Measurements from ENCODE around the gene SLC39A13. TPM values are rescaled to one million over a fixed set of nuclear protein-coding genes. Genes with fewer than 3 reads are reported as not detected.

Gene SLC39A13
- total RNA-seq, 2 experiments from 2014 or later = 10.0 to 10.5 TPM

- no peak for ATAC-seq
- H3K9me3 Mint-ChIP-seq = no peaks in the 10 kb centered on the region
- DNase-seq = no peak
- H3K27me3 Mint-ChIP-seq = no peaks in the 10 kb centered on the region
- TF ChIP-seq, protein P1, sequence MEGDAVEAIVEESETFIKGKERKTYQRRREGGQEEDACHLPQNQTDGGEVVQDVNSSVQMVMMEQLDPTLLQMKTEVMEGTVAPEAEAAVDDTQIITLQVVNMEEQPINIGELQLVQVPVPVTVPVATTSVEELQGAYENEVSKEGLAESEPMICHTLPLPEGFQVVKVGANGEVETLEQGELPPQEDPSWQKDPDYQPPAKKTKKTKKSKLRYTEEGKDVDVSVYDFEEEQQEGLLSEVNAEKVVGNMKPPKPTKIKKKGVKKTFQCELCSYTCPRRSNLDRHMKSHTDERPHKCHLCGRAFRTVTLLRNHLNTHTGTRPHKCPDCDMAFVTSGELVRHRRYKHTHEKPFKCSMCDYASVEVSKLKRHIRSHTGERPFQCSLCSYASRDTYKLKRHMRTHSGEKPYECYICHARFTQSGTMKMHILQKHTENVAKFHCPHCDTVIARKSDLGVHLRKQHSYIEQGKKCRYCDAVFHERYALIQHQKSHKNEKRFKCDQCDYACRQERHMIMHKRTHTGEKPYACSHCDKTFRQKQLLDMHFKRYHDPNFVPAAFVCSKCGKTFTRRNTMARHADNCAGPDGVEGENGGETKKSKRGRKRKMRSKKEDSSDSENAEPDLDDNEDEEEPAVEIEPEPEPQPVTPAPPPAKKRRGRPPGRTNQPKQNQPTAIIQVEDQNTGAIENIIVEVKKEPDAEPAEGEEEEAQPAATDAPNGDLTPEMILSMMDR (IDR thresholded peaks at IDR 0.05) = no peak
- H3K4me3 Mint-ChIP-seq = no peak overlapping the region
- ChIA-PET POLR2A (interaction anchor here (2.6 kb wide), 1 partner anchor 10 kb away, joined by 12 read pairs; the partner anchor contains the start of gene PSMC3), CTCF (no interaction called here)
- intact Hi-C loops (cut with micrococcal nuclease) = no loop called here
- H3K36me3 Mint-ChIP-seq (ENCODE audit: low read depth) = no peaks in the 10 kb centered on the region
- no peak overlapping the region for H3K27ac Mint-ChIP-seq
- H3K4me1 Mint-ChIP-seq (ENCODE audit: low read depth) = no peaks in the 10 kb centered on the region
Observed at GRCh38 chr11:47436726-47437125, 28.3 kb downstream of the SLC39A13 start.

GRCh38 chr11:47437218-47437745 is 28.9 kb downstream of the SLC39A13 start:
- POLR2A ChIA-PET = interaction anchor here (2.6 kb wide), 1 partner anchor 11 kb away, joined by 12 read pairs; the partner anchor contains the start of gene PSMC3
- H3K36me3 Mint-ChIP-seq (ENCODE audit: low read depth) = no peaks in the 10 kb centered on the region

DNA sequence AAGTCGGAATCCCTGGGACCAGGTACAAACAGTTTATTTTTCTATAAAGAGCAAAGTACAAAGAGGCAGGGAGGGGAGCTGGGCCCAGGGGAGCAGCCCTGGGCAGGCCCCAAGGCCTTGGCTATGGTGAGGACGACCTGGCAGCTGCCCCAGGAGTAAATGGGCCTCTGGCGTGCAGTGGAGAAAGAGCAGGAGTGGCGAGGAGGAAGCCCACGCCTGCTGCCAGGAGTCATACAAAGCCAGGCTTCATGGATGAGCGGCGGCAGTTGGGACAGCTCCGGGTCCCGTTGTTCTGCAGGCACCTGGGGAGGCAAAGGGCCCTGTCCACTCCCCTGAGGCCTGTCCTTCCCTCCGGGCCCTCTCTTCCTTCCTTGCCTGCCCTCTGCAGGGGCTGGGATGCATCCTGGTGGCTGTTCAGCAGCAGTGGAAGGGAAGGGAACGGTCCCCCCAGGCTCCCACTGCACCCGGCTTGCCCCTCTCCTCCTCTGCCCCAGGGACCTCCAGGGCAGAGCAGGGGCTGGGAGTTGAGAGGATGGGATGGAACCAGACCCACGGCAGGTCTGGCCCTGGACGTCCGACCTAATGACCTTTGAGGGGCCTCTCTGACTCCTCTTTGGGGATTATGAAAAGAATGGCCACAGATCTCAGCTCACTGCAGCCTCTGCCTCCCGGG is 29.5 kb downstream of the SLC39A13 start:
- DNase-seq (no peak), ATAC-seq (no peak)
- ChIA-PET POLR2A (interaction anchor here (2.6 kb wide), 1 partner anchor 11 kb away, joined by 12 read pairs; the partner anchor contains the start of gene PSMC3), CTCF (no interaction called here)
- TF ChIP-seq, protein P1 (IDR thresholded peaks at IDR 0.05) = no peak
- no peak overlapping the region for H3K4me3 Mint-ChIP-seq
- no peaks in the 10 kb centered on the region for H3K4me1 Mint-ChIP-seq (ENCODE audit: low read depth)
- H3K36me3 Mint-ChIP-seq (ENCODE audit: low read depth) = no peaks in the 10 kb centered on the region
- no peaks in the 10 kb centered on the region for H3K27me3 Mint-ChIP-seq
- H3K9me3 Mint-ChIP-seq = no peaks in the 10 kb centered on the region
- intact Hi-C loops (cut with micrococcal nuclease) = no loop called here
- no peak overlapping the region for H3K27ac Mint-ChIP-seq

More at GRCh38 chr11:47437218-47437745, 28.9 kb downstream of the SLC39A13 start:
- CTCF ChIA-PET = no interaction called here
- Mint-ChIP-seq H3K27me3 (no peaks in the 10 kb centered on the region), H3K27ac (no peak overlapping the region), H3K4me1 (ENCODE audit: low read depth) (no peaks in the 10 kb centered on the region), H3K4me3 (no peak overlapping the region), H3K9me3 (no peaks in the 10 kb centered on the region)
- intact Hi-C loops (cut with micrococcal nuclease) = no loop called here
- TF ChIP-seq, protein P1 (IDR thresholded peaks at IDR 0.05) = no peak
- no peak for ATAC-seq
- no peak for DNase-seq

- intact Hi-C loops (cut with micrococcal nuclease) = no loop called here
- Mint-ChIP-seq H3K4me1 (ENCODE audit: low read depth) (peaks cover 6% of the 10 kb centered on the region), H3K4me3 (no peak overlapping the region), H3K27me3 (no peaks in the 10 kb centered on the region), H3K27ac (no peak overlapping the region), H3K9me3 (no peaks in the 10 kb centered on the region), H3K36me3 (ENCODE audit: low read depth) (no peaks in the 10 kb centered on the region)
- no peak for ATAC-seq
- TF ChIP-seq, protein P1 (IDR thresholded peaks at IDR 0.05) = no peak
- ChIA-PET POLR2A (interaction anchor here (2.6 kb wide), 1 partner anchor 12 kb away, joined by 12 read pairs; the partner anchor contains the start of gene PSMC3), CTCF (no interaction called here)
- no peak for DNase-seq
Observed at GRCh38 chr11:47438721-47439120, 30.3 kb downstream of the SLC39A13 start.

- Mint-ChIP-seq H3K27ac (no peak overlapping the region), H3K4me1 (ENCODE audit: low read depth) (peaks cover 6% of the 10 kb centered on the region), H3K36me3 (ENCODE audit: low read depth) (no peaks in the 10 kb centered on the region), H3K4me3 (no peak overlapping the region), H3K27me3 (no peaks in the 10 kb centered on the region), H3K9me3 (no peaks in the 10 kb centered on the region)
- ATAC-seq (no peak), DNase-seq (no peak)
- ChIA-PET POLR2A (no interaction called here), CTCF (interaction anchor here (0.9 to 1.2 kb wide), 2 partner anchors 13 to 66 kb away, joined by 3 to 4 read pairs; no protein-coding TSS in a partner anchor)
- intact Hi-C loops (cut with micrococcal nuclease) = no loop called here
- TF ChIP-seq, protein P1 (IDR thresholded peaks at IDR 0.05) = no peak
Observed at GRCh38 chr11:47440054-47440476, 31.7 kb downstream of the SLC39A13 start.

All from activated CD8-positive, alpha-beta T cell treated with anti-CD3 and anti-CD28 coated beads for 36 hours (primary cell).